Karpas-422 (cell line): ENCODE results near the gene BNIP1. TPM values are rescaled to one million over a fixed set of nuclear protein-coding genes. Genes with fewer than 3 reads are reported as not detected.

Source experiments
- DNase-seq: peaks from one replicate; pipeline ENCODE4 v3.0.0-alpha.2; 2015
- H2AFZ ChIP-seq: fragments of 200-600 bp; sonication (generic); 2 replicates; pipeline ENCODE4 v1.6.1; 2014; ENCODE audit warnings: antibody characterized with exemption, low read length, mixed read lengths
- H3K27ac ChIP-seq: fragments of 200-600 bp; sonication (generic); 2 replicates; pipeline ENCODE4 v1.5.1; 2014; ENCODE audit warnings: mild to moderate bottlenecking, low read length, moderate library complexity
- H3K27me3 ChIP-seq: fragments of 200-600 bp; sonication (generic); 2 replicates; pipeline ENCODE4 v1.6.1; 2014; ENCODE audit warnings: low read length, mixed read lengths
- H3K36me3 ChIP-seq: fragments of 200-600 bp; sonication (generic); 2 replicates; pipeline ENCODE4 v1.6.1; 2014; ENCODE audit warnings: low read length, mixed read lengths; ENCODE audit not compliant: insufficient read depth
- H3K4me1 ChIP-seq: fragments of 200-600 bp; sonication (generic); 2 replicates; pipeline ENCODE4 v1.6.1; 2014; ENCODE audit warnings: mild to moderate bottlenecking, low read length, mixed read lengths
- H3K4me2 ChIP-seq: fragments of 200-600 bp; sonication (generic); 2 replicates; pipeline ENCODE4 v1.6.1; 2014; ENCODE audit warnings: low read length, low read depth, mild to moderate bottlenecking; ENCODE audit not compliant: poor library complexity, severe bottlenecking
- H3K4me3 ChIP-seq: fragments of 200-600 bp; sonication (generic); 2 replicates; pipeline ENCODE4 v1.5.1; 2014; ENCODE audit warnings: mild to moderate bottlenecking, antibody characterized with exemption, low read length, mixed read lengths
- H3K79me2 ChIP-seq: fragments of 200-600 bp; sonication (generic); 2 replicates; pipeline ENCODE4 v1.6.1; 2014; ENCODE audit warnings: mild to moderate bottlenecking, low read length, mixed read lengths
- H3K9ac ChIP-seq: fragments of 200-600 bp; sonication (generic); 2 replicates; pipeline ENCODE4 v1.6.0; 2014; ENCODE audit warnings: low read length
- H3K9me2 ChIP-seq: fragments of 200-600 bp; sonication (generic), shearing (Covaris generic); replicated peaks from 2 replicates; pipeline ENCODE4 v1.6.0; 2014; ENCODE audit warnings: mild to moderate bottlenecking, low read length, moderate library complexity; ENCODE audit not compliant: insufficient read depth
- H3K9me3 ChIP-seq: fragments of 300-700, 200-600 bp; sonication (generic); 2 replicates; pipeline ENCODE4 v1.6.1; 2014; ENCODE audit warnings: low read length, mixed read lengths
- H4K20me1 ChIP-seq: fragments of 200-600 bp; sonication (generic); 2 replicates; pipeline ENCODE4 v1.6.1; 2014; ENCODE audit warnings: mild to moderate bottlenecking, antibody characterized with exemption, low read length, low read depth; ENCODE audit not compliant: insufficient read depth
- total RNA-seq: library from RNA; depleted of rRNA; stranded (reverse); fragments of >200 nt; shearing (Covaris generic); gene quantifications from 2 replicates; pipeline ENCODE4 v1.2.3, GENCODE V29; 2014; ENCODE audit warnings: low replicate concordance; rRNA removed

The BNIP1 gene
- total RNA-seq, 1 experiment from 2014 or later, result 15.1 TPM

DNA sequence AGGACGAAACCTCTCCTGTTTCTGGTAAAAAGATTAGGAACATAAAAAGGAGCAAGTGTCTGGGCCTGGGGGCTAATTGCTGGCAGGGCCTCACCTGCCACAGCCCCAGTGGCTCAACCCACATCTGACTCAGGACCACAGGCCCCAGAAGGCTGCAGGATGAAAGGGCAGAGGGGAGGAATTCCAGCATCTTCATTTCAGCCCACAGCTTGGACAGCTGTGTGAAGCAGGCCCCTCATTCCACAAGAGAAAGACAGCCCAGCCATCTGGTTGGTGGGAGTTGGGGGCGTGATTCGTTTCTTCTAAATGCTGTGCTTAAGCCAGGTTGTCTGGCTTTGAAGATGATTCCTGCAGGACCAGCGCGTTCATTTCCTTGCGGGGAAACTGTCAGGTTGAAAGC, 61.6 kb downstream of the BNIP1 start:
- Histone ChIP-seq H4K20me1 (no peaks in the 10 kb centered on the region), H3K4me3 (no peak overlapping the region), H3K79me2 (no peaks in the 10 kb centered on the region), H3K9me3 (no peaks in the 10 kb centered on the region), H3K27me3 (no peaks in the 10 kb centered on the region), H3K4me2 (no peak overlapping the region), H3K9me2 (no peaks in the 10 kb centered on the region), H3K4me1 (peaks cover 10% of the 10 kb centered on the region), H3K27ac (no peak overlapping the region), H3K36me3 (no peaks in the 10 kb centered on the region), H3K9ac (no peak overlapping the region), H2AFZ (no peak overlapping the region)
- DNase-seq, result no peak

DNA sequence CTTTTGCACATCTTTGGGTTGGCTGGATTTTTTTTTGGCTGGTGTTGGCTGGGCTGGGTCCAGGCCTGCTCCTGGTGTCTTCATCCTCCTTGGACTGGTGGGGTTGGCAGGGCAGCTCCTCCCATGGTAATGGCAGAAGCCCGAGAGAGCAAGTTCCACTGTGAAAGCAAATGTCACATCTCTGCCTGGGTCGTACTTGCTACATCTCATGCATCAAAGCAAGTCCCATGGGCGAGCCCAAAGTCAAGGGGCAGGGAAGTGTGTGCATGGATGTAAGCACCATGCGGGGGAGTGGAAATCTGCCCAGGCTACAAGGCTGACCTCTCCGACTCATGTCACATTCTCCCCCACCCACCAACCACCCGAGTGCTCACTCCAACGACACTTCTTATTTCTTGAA, 64.0 kb downstream of the BNIP1 start:
- no peaks in the 10 kb centered on the region for H3K79me2 ChIP-seq
- H3K27ac ChIP-seq, result no peak overlapping the region
- no peaks in the 10 kb centered on the region for H3K36me3 ChIP-seq

DNA sequence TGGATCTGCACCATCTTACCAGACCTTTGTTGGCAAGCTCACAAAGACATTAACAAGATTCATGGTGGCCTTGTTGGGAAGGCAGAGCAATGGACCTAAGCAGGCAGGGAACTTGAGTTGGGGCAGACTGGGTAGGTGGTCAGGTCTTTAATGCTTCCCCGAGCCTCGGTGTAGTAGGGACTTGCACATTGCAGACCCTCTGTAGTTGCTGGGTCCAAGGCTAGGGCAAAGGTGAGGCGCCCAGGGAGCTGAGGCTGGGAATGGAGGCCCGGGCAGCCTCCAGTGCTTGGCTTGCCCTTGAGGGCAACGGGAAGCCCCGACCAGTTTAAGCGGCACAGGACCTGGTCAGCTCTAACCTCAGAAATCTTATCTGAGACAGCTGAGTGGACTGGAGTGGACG, 66.5 kb downstream of the BNIP1 start:
- Histone ChIP-seq H3K36me3 (no peaks in the 10 kb centered on the region), H3K9me2 (no peaks in the 10 kb centered on the region), H3K9ac (no peak overlapping the region), H3K27ac (no peak overlapping the region), H4K20me1 (no peaks in the 10 kb centered on the region), H3K27me3 (no peaks in the 10 kb centered on the region), H3K4me1 (no peaks in the 10 kb centered on the region), H3K79me2 (no peaks in the 10 kb centered on the region), H3K9me3 (no peaks in the 10 kb centered on the region), H3K4me3 (no peak overlapping the region), H3K4me2 (no peak overlapping the region), H2AFZ (no peak overlapping the region)
- no peak for DNase-seq

More for the DNA sequence above, 64.0 kb downstream of the BNIP1 start:
- no peak overlapping the region for H3K9ac ChIP-seq
- no peaks in the 10 kb centered on the region for H3K27me3 ChIP-seq
- no peaks in the 10 kb centered on the region for H3K9me2 ChIP-seq
- no peak for DNase-seq
- no peaks in the 10 kb centered on the region for H3K9me3 ChIP-seq
- H2AFZ ChIP-seq, result no peak overlapping the region
- no peak overlapping the region for H3K4me3 ChIP-seq
- no peaks in the 10 kb centered on the region for H4K20me1 ChIP-seq
- no peak overlapping the region for H3K4me2 ChIP-seq
- H3K4me1 ChIP-seq, result no peaks in the 10 kb centered on the region

DNA sequence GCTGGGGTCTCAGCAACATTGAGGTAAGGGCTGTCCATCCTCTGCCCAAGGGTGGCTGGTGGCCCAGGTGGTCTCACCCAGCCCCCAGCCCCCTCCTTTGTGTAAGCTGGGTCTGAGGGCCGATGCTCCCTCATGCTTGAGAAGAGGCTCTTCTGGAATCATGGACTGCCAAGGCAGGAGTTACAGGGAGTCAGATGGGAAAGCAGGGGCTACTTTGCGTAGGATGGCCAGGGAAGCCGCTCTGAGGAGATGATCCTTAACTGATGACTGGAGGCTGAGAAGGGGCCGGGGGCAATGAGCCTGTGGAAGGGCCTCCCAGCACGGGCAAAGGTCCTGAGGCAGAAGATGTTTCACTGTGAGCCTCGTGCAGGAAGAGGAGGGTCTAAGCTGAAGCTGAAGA, 67.0 kb downstream of the BNIP1 start:
- Histone ChIP-seq H2AFZ (no peak overlapping the region), H3K36me3 (no peaks in the 10 kb centered on the region), H3K27me3 (no peaks in the 10 kb centered on the region), H3K79me2 (no peaks in the 10 kb centered on the region), H4K20me1 (no peaks in the 10 kb centered on the region), H3K4me3 (no peak overlapping the region), H3K9me2 (no peaks in the 10 kb centered on the region), H3K4me1 (no peaks in the 10 kb centered on the region), H3K4me2 (no peak overlapping the region), H3K9me3 (no peaks in the 10 kb centered on the region), H3K27ac (no peak overlapping the region), H3K9ac (no peak overlapping the region)
- DNase-seq, result no peak

DNA sequence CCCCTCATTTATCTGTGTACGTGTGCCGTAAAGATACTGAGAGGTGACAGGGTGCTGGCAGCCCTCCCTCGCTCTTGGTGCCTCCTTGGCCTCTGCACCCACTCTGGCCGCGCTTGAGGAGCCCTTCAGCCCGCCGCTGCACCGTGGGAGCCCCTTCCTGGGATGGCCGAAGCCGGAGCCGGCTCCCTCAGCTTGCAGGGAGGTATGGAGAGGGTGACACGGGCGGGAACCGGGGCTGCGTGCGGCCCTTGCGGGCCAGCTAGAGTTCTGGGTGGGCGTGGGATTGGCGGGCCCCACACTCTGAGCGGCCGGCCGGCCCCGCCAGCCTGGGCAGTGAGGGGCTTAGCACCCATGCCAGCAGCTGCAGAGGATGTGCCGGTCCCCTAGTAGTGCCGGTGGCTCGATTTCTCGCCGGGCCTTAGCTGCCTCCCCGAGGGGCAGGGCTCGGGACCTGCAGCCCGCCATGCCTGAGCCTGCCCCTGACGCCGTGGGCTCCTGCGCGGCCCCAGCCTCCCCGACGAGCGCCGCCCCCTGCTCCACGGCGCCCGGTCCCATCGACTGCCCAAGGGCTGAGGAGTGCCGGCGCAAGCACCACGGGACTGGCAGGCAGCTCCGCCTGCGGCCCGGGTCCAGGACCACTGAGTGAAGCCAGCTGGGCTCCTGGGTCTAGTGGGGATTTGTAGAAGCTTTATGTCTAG, 69.1 kb downstream of the BNIP1 start:
- no peaks in the 10 kb centered on the region for H3K27me3 ChIP-seq
- H3K9me2 ChIP-seq, result no peaks in the 10 kb centered on the region
- H3K9me3 ChIP-seq, result no peaks in the 10 kb centered on the region
- no peaks in the 10 kb centered on the region for H4K20me1 ChIP-seq
- H3K4me1 ChIP-seq, result no peaks in the 10 kb centered on the region
- DNase-seq, result no peak
- H3K4me3 ChIP-seq, result no peak overlapping the region
- no peak overlapping the region for H3K4me2 ChIP-seq
- H3K27ac ChIP-seq, result no peak overlapping the region
- H2AFZ ChIP-seq, result no peak overlapping the region
- no peaks in the 10 kb centered on the region for H3K36me3 ChIP-seq
- H3K79me2 ChIP-seq, result no peaks in the 10 kb centered on the region
- H3K9ac ChIP-seq, result no peak overlapping the region

Other genes starting within 250 kb of the BNIP1 start
- 17.0 and 18.5 TPM in 2 replicates for gene RPL26L1, start 185.1 kb upstream of the BNIP1 start, total RNA-seq
- 78.4 and 134 TPM in 2 replicates for gene ATP6V0E1, start 160.8 kb upstream of the BNIP1 start, total RNA-seq
- 24.5 and 31.9 TPM in 2 replicates for gene CREBRF, start 88.2 kb upstream of the BNIP1 start, total RNA-seq
- gene NKX2-5, start 90.7 kb downstream of the BNIP1 start, total RNA-seq, result not detected in 2 replicates
- not detected in 2 replicates for gene STC2, start 183.9 kb downstream of the BNIP1 start, total RNA-seq